Gastrocnemius medialis (tissue), 4 donors: ENCODE data around the gene PKNOX2.

ENCODE experiments used
- CTCF ChIP-seq, 5 experiments: fragments of 450-650 bp in 3 of 5; fragments of 200-600 bp in 2 of 5; sonication (generic) in 2 of 5; IDR thresholded peaks in 4 of 5; conservative IDR thresholded peaks in 1 of 5; 1 replicate in 4 of 5; 2 replicates in 1 of 5; pipeline ENCODE4 v1.5.1; 2016 to 2019; ENCODE audit warnings: antibody characterized with exemption in 5 of 5, mild to moderate bottlenecking in 3 of 5, moderate library complexity in 3 of 5
- POLR2A ChIP-seq, 2 donors: fragments of 450-650 bp; IDR thresholded peaks; one replicate each; pipeline ENCODE4 v1.6.1; 2017; ENCODE audit warnings: antibody characterized with exemption in 2 of 2, mild to moderate bottlenecking in 2 of 2, moderate library complexity in 2 of 2

- TF ChIP-seq CTCF (IDR thresholded peaks at IDR 0.05 in 4 of 5, conservative IDR thresholded peaks at IDR 0.05 in 1 of 5) (no peak), POLR2A (IDR thresholded peaks at IDR 0.05) (no peak)
Observed at GRCh38 chr11:125418396-125418795, 253.8 kb downstream of the PKNOX2 start.
